GM19452 (cell line): ENCODE results near the gene ADSS1.

Experiments used
- ATAC-seq: cut with Tn5 transposase; IDR thresholded peaks from one replicate; pipeline ENCODE4 v1.9.1; 2021; ENCODE audit not compliant: unreplicated experiment

ADSS1 gene

DNA sequence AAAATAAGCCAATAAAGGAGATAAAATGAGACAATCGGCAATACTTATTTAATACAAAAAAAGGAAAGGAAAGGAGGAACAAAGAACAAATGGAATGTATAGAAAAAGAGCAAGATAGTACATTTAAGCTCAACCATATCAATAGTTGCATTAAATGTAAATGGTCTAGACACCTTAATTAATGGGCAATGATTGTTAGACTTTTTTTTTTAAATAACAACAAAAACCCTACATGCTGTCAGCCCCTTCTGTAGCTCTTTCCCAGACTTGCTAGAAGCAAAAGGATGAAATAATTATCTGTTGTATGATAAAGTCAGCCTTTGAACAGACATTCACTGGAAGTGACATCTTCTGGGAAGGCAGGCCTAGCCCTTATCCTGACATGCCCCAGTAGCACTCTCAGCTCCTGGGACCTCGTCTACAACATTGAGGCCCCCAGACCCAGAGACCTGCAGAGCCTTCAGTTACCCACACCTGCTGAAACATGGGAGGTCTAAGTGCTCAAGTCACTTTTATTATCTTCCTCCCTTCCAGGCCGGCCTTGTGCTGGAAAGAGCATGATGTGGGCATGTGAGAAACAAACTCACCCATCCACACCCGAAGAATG, 42.3 kb downstream of the ADSS1 start:
- ATAC-seq: no peak

DNA sequence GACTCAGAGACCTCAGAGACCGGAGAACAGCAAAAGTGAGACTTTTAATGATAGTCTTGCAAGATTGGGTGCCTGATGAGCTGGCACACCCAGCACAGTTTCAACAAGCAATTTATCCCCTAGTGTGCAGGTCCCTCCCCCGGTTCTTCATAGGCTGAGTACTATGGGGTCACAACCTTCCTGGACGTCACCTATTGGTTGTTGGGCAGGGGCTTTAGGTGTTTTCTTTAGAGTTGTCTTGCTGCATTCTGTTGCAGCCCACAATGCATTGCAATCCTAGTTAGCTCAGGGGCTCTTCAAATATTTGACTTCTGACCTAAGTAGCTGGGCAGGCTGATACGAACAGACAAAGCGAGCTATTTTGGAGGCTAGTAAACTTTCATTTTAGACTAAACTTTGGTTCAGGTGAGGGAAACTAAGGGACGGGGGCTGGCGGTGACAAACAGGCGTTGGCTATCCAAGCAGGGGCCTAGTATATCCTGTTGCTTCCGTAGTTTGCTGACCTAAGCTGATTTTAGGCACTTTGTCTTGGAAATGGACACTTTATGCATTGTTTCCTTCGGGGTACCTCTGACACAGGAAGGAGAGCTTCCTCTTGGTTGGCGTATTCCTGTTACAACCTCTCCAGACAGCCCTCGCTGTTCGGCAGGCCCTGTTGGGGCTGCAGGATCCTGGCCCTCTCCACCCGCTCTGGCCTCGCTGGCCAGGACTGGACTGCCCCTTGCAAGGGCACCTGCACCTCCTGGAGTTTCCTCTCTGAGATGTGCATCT, 43.0 kb downstream of the ADSS1 start:
- ATAC-seq: no peak

DNA sequence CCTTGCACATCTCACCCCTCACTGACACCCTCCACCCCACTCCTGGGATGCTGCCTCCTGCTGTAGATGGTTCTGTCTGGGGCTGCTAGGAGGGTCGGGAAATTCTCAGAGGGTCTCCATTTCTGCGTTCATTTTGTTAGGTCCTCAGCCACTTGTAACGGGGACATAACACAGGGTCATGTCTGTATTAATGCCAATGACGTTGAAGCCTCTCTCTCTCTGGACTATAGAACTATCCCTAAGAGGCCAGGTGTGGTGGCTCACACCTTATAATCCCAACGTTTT, 43.5 kb downstream of the ADSS1 start:
- ATAC-seq: no peak

DNA sequence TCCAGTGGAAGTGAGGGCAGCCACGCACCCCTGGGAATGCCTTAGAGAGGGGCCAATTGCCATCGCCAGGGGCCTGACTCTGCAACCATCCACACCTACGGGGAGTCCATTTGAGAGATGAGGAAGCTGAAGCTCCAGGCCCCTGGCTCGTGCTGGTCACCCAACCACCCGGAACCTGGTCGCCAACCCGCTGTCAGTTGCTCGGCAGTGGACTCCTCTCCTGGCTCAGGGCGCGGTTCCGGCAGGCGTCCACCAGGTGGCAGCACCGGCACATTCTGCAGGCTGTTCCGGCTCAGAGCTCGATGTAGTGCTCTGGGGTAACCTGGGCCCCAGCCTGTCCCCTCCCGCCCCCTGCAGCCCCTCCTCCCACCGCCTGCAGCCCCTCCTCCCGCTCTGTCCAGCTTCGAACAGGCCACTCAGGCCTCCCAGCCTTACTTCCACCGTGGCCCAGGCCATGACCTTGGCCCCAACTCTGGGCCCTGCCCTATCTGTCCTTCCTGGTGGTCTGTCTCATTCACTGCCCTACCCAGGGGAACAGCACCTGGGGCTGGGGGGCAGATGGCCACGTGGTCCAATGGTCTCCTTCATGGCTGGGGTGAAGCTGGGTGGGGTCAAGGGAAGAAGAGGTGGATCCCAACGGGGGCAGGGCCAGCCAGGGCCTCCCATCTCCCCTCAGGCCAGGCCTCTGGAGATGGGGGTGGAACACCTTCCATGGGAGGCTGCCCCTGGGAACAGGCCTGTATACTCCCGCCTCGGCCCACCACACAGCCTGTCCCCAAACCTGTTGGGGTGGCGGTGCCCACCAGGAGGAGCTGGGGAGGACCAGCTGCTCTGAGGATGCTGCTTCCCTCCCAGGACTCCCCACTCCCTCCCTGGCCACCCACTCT, 44.7 kb downstream of the ADSS1 start:
- ATAC-seq: peak; percentile 76

DNA sequence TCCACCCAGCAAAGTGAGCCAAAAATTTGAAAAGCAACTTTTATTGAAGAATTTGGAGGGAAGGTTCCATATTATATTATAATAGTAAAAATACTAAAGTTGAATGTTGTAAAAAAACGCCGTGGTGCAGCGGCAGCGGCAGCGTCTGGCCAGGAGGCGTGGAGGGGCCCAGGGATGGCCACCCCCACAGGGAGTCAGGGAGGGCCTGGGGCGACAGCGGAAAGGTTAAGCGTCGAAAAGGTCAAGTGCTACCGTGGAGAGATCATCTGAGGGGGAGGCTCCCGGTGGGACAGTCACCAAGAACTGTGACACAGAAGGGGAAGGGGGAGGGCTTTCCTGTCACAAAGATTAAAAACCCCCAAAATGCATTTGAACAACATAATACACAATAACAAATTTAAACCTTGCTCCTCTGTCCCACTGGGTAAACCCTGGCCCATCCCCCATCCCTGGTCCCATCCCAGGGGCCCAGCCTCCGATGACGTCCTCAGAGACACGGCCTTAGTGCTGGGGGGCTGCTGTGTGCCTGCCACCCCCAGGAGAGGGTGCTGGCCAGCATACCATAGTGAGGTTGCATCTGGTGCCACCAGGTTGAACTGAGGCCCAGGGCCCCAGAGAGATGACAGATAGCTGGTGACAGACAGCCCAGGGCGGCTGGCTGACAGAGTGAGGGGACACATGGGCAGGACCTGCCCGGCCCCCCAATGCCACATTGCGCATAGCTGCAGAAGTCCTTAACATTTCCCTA, 45.5 kb downstream of the ADSS1 start:
- ATAC-seq: no peak

DNA sequence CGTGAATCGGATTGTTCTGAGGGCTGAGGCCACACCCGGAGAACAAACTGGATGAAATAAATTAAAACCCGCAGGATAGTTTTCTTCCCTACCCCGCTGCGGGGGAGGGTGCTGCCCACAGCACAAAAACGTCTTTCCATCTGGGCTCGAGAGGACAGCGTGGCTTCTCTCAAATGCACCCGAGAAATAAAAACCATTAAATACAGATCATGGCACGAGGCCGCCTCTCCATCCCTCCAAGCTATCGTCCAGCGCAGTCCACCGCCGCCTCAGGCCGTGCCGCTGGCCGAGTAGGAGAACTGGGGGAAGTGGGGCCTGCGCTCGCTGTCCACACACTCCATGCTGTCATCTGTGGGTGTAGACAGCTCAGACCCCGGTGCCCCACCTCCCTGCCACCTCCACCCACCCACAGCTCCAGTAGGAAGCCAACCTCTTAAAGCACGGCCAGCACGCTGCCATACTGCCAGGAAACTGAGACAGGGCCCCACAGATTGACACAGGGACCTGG, 46.1 kb downstream of the ADSS1 start:
- ATAC-seq: no peak

DNA sequence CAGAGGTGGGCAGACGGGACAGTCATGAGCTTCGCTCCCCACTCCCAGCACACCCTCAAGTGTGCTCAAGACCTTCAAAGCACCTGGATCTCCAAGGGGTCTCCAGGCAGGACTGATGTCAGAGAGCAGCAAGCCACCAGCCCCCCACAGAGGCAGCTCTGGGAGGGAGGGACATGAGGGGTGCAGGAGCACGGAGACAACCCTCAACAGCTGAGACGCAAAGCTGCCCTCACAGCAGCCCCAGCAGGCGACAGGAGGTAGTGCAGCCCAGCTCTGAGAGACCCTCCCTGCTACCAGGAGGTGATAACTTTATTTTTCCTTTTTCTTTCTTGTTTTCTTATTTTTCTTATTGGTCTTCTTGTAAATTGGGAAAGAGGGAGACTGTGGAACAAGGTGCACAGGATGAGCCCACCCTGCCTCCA, 46.8 kb downstream of the ADSS1 start:
- no peak for ATAC-seq

DNA sequence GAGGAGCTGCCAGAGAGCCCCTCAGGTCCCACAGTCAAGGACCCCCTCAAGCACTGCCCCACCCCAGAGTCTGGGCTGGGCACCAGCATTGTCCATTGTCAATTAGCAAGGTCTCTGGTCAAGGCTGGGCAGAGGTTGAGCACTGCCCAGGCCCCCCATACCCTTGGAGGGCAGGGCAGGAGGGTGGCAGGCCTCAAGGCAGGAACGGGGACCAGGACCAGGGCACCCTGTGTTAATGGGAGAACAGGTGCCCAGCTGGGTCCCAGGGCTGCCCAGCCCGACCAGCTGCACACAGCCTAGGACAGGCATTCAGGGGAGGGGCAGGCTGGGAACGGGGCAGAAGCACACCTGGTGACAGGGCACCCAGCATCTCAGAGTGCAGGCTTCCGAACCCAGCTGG, 47.3 kb downstream of the ADSS1 start:
- no peak for ATAC-seq

DNA sequence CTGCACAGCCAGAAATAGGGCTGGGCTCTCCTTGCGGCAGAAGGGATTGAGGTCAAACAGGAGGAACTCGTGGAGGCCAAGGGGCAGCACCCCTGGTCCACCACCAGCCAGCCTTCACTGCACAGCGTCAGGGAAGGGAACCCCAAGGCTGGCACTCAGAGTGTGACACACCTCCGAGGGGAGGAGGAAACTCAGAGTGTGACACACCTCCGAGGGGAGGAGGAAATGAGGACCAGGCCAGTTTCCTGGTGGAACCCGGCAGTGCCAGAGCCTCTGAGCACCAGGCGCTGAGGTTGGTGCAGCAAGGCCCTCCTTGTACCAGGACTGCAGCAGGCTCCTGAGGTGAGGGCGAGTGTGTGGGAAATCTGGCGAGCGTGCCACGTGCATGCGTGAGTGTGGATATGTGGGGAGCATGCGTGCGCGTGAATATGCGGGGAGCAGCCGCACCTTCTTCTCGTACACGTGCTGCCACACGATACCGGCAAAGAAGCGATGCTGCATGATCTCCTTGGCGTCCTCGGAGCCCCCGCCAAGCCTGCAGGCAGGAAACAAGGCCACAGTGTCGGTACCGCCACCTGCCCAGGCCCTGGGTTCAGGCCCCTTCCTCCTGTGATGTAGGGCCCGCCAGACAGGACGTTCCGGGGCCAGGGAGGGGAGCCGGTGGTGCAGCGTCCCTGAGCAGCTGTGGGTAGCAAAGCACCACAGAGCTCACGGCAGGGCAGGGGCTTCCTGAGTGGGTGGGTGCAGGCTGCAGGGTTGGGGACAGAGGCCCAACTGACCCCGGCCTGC, 48.1 kb downstream of the ADSS1 start:
- ATAC-seq: no peak

DNA sequence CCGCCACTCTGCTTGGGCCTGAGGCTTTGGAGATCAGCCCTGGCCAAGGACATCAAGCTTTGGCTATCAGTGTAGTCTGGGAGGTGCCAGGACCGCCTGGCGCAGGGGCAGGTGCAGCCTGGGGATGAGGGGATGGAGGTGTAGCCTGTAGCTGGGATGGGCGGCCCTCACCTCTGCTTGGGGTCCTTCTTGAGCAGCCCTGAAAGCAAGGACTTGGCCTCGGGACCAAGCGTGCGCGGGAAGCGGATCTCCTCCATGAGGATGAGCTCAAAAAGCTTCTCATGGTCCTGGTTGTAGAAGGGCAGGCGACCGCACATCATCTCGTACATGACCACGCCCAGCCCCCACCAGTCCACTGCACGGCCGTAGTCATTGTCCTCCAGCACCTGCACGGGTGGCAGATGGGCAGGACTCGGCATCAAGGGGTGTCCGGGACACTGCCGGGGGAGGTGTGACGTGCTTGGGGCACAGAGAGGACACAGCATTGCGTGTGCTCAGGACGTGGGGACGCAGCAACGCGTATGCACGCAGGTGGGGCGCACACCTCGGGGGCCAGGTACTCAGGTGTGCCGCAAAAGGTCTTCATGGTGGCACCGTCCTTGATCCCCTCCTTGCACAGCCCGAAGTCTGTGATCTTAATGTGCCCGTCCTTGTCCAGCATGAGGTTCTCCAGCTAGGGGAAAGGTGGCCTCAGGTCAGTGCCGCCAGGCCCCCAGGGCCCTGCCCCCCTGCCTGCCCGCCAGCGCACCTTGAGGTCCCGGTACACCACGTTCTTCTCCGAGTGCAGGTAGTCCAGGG, 48.9 kb downstream of the ADSS1 start:
- ATAC-seq: no peak

DNA sequence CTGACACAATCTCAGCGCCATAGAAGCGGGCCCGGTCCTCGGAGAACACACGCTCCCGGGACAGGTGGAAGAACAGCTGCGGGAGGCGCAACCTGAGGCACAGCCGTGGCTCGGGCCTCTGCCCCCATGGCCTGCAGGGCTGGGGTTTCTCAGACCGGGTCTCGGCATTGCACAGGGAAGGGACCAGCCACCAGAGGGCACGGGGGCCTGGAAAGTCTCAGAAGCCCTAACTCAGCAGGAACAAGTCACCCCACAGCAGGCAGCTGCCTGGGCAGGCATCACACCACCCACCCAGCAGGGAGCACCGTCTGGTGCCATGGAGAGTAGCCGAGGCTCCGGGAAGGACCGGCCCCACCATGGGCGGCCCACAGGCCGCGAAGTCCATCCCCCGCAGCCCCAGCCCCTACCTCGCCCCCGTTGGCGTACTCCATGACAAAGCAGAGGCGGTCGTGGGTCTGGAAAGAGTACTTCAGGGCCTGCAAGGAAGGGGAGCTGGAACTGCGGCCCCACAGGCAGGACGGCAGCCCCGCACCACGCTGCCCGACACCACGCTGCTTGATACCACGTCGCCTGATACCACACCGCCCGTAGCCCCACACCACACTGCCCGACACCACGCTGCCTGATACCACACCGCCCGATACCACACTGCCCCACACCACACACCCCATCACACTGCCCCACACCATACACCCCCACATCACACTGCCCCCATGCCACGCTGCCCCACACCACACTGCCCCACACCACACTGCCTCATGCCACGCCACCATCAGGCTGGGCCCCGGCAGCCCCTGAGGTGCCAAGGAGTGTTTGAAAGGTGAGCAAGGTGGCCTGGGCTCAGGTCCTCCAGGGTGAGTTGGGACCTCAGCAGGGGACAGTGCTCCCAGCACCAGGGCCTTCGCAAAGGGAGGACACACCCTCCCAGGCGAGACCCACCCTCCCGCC, 49.8 kb downstream of the ADSS1 start:
- no peak for ATAC-seq

DNA sequence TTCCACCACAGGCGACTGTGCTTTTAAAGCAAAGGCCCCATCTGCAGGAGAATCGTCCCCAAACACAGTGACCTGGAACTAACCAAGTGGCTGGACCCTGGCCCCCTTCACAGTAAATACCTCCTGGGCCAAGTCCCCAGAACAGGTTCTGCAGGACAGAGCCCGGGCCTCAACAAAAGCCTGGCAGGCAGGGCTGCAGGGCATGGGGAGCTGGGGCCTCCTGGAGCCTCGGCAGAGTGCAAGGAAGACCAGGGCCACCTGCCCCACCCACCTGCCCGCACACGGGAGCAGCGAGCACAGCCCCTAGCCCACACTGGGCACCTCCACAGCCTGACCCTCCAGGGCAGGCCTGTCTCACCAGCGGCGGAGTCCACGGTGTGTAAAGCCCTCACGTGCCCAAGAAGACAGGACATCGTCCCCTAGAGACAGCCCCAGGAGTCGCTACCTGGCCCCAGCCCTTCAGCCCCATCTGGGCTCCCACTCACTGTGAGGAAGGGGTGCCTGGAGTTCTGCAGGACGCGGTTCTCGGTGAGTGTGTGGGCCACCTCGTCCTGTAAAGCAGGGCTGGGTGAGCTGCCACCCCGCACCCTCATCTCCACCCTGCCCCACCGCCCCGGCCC, 50.5 kb downstream of the ADSS1 start:
- ATAC-seq: no peak

DNA sequence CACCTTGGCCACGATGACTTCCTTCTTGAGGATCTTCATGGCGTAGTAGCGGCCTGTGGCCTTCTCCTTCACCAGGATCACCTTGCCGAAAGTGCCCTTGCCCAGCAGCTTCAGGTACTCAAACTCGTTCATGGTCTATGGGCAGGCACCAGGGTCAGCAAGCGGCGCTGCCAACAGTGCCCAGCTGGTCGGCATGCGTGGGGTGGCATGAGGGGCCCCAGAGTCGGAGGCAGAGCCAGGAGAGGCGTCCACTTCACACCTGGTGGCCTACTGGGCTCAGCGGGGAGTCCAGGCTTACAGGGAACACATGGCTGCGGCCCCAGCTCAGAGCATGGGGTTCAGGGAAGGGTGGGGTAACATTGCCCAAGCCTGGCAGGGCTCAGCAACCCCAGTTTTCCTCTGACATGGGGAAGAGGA, 51.1 kb downstream of the ADSS1 start:
- ATAC-seq: no peak

DNA sequence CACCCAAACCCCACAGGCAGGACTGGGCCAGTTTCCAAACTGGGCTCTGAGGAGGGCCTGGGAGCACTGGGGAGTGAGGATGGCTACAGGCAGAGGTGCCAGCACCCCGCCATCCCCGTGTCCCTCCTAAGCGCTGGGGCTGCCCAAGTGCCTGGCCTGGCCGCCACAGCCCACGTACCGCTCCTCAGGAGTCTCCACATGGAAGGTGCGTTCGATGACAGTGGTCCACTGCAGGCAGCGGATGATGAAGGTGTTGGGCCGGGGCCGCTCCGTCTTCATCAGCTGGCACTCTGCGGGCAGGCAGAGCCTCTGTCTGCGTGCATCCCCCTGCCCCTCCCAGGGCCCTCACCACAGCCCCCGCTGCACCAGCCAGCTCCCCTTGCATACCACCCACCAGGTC, 52.5 kb downstream of the ADSS1 start:
- ATAC-seq: no peak

DNA sequence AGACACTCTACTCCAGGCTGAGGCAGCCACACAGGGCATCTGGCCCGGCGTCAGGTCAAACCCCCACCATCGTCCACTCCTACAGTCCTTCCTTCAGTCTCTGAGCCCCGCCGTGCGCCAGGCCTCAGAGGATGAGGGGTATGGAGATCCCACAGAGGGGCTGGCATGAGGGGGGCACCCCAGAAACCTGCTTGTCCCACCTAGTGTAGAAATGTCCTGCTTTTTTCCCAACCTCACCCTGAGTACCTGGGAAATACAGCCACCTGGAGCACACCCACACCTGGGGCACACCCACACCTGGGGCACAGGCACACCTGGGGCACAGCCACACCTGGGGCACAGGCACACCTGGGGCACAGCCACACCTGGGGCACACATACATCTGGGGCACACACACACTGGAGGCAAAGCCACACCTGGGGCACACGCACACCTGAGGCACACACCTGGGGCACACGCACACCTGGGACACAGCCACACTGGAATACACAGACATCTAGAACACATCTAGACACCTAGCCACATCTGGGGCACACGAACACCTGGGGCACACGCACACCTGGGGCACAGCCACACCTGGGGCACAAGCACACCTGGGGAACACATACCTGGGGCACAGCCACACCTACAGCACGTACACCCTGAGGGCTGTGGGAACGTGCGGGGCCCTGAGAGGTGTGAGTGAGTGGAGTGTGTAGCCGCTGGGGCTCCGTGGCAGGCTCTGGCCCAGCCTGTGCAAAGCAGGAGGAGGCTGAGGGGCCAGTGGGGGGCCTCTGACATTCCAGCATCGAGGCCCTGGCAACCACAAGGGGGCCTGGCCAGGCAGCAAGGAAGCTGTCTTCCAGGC, 53.2 kb downstream of the ADSS1 start:
- no peak for ATAC-seq

DNA sequence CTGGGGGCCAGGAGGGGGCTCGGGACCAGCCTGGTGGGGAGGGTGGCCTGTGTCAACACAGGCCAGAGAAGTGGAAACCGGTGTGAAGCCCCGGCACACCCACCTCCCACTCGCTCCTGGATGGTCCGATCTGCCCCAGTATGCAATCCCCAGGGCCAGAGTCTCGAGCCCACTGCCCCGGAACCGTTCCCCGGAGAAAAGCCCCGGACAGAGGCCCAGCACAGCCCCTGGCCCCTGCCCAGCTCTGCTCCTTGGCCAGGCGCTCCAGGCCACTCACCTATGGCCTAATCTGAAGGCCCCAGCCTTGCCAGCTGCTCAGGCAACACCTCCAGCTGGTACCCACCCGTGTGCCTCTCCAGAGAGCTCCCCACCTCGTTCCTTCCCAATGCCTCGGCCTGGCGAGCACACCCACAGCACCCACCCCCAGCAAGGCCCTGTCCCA, 53.8 kb downstream of the ADSS1 start:
- ATAC-seq: no peak

DNA sequence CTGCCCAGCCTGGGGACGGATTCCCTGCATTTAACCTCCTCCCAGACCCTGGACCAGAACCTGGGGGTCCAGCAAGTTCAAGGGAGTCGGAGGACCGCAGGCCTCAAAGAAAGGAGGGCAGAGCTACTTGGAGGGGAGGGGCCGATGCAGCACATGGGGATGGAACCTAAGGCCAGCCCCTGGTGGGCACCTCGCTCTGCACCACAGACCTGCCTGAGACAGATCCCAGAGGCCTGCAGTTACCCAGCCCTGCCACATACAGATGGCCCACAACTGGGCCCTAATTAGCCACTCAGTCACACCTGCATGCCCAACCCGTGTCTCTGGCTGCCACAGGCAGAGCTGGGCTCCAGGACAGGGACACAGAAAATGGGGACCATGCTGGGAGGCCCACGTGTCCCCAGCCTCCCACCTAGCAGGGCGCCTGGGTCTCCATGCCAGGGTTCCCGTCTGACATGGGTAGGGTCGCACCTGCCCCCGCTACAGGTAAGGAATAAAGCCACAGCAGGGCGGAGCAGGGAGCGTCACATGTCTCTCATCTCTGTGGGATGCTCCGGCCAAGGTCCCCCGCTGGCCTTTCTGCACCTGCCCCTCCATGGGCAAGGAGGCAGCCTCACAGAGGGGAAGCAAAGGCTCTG, 54.8 kb downstream of the ADSS1 start:
- no peak for ATAC-seq
